Measurements from ENCODE around the gene MVB12A.
A peak's percentile ranks its signal among the peaks of the same experiment; 100 is the strongest.

DNA sequence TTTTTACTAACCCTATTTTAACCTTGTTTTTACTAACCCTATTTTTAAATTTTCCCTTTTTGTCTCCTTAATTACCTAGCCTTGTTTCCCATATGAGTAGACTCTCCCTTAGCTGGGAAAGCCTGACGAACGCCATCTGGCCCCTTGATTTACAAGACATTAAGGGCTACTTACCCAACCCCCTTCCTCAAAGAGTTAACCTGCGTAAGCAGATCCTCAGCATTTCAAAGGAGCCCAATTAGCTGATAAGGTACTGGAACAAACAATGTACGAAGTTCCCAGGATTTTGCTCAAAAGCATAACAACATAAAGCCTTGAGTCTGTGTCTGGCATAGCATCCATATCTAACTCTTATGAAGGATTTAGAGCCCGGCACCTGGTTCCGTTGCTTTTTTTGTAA is 4.7 kb upstream of the MVB12A start:
- TF ChIP-seq, protein P1, sequence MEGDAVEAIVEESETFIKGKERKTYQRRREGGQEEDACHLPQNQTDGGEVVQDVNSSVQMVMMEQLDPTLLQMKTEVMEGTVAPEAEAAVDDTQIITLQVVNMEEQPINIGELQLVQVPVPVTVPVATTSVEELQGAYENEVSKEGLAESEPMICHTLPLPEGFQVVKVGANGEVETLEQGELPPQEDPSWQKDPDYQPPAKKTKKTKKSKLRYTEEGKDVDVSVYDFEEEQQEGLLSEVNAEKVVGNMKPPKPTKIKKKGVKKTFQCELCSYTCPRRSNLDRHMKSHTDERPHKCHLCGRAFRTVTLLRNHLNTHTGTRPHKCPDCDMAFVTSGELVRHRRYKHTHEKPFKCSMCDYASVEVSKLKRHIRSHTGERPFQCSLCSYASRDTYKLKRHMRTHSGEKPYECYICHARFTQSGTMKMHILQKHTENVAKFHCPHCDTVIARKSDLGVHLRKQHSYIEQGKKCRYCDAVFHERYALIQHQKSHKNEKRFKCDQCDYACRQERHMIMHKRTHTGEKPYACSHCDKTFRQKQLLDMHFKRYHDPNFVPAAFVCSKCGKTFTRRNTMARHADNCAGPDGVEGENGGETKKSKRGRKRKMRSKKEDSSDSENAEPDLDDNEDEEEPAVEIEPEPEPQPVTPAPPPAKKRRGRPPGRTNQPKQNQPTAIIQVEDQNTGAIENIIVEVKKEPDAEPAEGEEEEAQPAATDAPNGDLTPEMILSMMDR (conservative IDR thresholded peaks at IDR 0.05; ENCODE audit: low read depth in 2 of 2) = no peak
- TF ChIP-seq, protein P2, sequence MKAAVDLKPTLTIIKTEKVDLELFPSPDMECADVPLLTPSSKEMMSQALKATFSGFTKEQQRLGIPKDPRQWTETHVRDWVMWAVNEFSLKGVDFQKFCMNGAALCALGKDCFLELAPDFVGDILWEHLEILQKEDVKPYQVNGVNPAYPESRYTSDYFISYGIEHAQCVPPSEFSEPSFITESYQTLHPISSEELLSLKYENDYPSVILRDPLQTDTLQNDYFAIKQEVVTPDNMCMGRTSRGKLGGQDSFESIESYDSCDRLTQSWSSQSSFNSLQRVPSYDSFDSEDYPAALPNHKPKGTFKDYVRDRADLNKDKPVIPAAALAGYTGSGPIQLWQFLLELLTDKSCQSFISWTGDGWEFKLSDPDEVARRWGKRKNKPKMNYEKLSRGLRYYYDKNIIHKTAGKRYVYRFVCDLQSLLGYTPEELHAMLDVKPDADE (IDR thresholded peaks at IDR 0.05) = no peak
- TF ChIP-seq ZNF331 (CRISPR knock-in tag; IDR thresholded peaks at IDR 0.05; ENCODE audit: low read depth) = no peak
- no peak for TF ChIP-seq EZH2 (IDR thresholded peaks at IDR 0.05; ENCODE audit: low read depth, unreplicated experiment)
- peak; percentile 38; the same call in 1 of the 2 replicates for TF ChIP-seq POLR2AphosphoS5 (IDR thresholded peaks at IDR 0.05; ENCODE audit: low read depth)
- TF ChIP-seq CREB1 (CRISPR knock-in tag; IDR thresholded peaks at IDR 0.05; ENCODE audit: low read depth) = peak; percentile 82
- TF ChIP-seq, protein P3, sequence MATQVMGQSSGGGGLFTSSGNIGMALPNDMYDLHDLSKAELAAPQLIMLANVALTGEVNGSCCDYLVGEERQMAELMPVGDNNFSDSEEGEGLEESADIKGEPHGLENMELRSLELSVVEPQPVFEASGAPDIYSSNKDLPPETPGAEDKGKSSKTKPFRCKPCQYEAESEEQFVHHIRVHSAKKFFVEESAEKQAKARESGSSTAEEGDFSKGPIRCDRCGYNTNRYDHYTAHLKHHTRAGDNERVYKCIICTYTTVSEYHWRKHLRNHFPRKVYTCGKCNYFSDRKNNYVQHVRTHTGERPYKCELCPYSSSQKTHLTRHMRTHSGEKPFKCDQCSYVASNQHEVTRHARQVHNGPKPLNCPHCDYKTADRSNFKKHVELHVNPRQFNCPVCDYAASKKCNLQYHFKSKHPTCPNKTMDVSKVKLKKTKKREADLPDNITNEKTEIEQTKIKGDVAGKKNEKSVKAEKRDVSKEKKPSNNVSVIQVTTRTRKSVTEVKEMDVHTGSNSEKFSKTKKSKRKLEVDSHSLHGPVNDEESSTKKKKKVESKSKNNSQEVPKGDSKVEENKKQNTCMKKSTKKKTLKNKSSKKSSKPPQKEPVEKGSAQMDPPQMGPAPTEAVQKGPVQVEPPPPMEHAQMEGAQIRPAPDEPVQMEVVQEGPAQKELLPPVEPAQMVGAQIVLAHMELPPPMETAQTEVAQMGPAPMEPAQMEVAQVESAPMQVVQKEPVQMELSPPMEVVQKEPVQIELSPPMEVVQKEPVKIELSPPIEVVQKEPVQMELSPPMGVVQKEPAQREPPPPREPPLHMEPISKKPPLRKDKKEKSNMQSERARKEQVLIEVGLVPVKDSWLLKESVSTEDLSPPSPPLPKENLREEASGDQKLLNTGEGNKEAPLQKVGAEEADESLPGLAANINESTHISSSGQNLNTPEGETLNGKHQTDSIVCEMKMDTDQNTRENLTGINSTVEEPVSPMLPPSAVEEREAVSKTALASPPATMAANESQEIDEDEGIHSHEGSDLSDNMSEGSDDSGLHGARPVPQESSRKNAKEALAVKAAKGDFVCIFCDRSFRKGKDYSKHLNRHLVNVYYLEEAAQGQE (IDR thresholded peaks at IDR 0.05; ENCODE audit: unreplicated experiment) = no peak
- TF ChIP-seq ZNF114 (CRISPR knock-in tag; IDR thresholded peaks at IDR 0.05) = no peak
